H9 (cell line): ENCODE results near the gene PPARD. TPM values are rescaled to one million over a fixed set of nuclear protein-coding genes. Genes with fewer than 3 reads are reported as not detected.

Source experiments
- DNase-seq: peaks from one replicate; pipeline ENCODE4 v3.0.0-alpha.2; 2017
- H2AFZ ChIP-seq: one replicate; pipeline ENCODE4 v1.6.1; 2013; ENCODE audit warnings: mild to moderate bottlenecking, low read length, control low read depth, moderate library complexity
- H2AK5ac ChIP-seq: 2 replicates; pipeline ENCODE4 v1.6.1; 2013; ENCODE audit warnings: low read length, control low read depth, mixed read lengths; ENCODE audit not compliant: insufficient read length
- H2BK120ac ChIP-seq: one replicate; pipeline ENCODE4 v1.6.1; 2013; ENCODE audit warnings: low read depth, mild to moderate bottlenecking, low read length, control low read depth, inconsistent platforms; ENCODE audit not compliant: poor library complexity, severe bottlenecking
- H2BK12ac ChIP-seq: 2 replicates; pipeline ENCODE4 v1.6.1; 2013; ENCODE audit warnings: low read length, control low read depth, mixed read lengths, low read depth; ENCODE audit not compliant: insufficient read length
- H2BK15ac ChIP-seq: 2 replicates; pipeline ENCODE4 v1.6.1; 2013; ENCODE audit warnings: low read depth, low read length, control low read depth
- H2BK20ac ChIP-seq: one replicate; pipeline ENCODE4 v1.6.1; 2013; ENCODE audit warnings: low read depth, mild to moderate bottlenecking, low read length, control low read depth, inconsistent platforms; ENCODE audit not compliant: poor library complexity, severe bottlenecking
- H2BK5ac ChIP-seq: 2 replicates; pipeline ENCODE4 v1.6.1; 2013; ENCODE audit warnings: low read length, control low read depth, mixed read lengths; ENCODE audit not compliant: insufficient read length
- H3K14ac ChIP-seq: 2 replicates; pipeline ENCODE4 v1.6.1; 2013; ENCODE audit warnings: low read length, control low read depth; ENCODE audit not compliant: insufficient read depth
- H3K18ac ChIP-seq: 2 replicates; pipeline ENCODE4 v1.6.1; 2013; ENCODE audit warnings: low read depth, mild to moderate bottlenecking, mixed read lengths, low read length, control low read depth; ENCODE audit not compliant: insufficient read length
- H3K23ac ChIP-seq: 2 replicates; pipeline ENCODE4 v1.6.1; 2013; ENCODE audit warnings: low read length, control low read depth, mixed read lengths, low read depth; ENCODE audit not compliant: insufficient read length
- H3K23me2 ChIP-seq: 2 replicates; pipeline ENCODE4 v1.6.1; 2013; ENCODE audit warnings: low read depth, mild to moderate bottlenecking, mixed read lengths, low read length, control low read depth; ENCODE audit not compliant: insufficient read length, poor library complexity, severe bottlenecking
- H3K27ac ChIP-seq: 2 replicates; pipeline ENCODE4 v1.5.1; 2013; ENCODE audit warnings: low read length, control low read depth, mixed read lengths, low read depth; ENCODE audit not compliant: insufficient read length
- H3K27me3 ChIP-seq: 2 replicates; pipeline ENCODE4 v1.6.1; 2013; ENCODE audit warnings: low read length, control low read depth, inconsistent platforms; ENCODE audit not compliant: insufficient read depth
- H3K4ac ChIP-seq: 2 replicates; pipeline ENCODE4 v1.6.1; 2013; ENCODE audit warnings: low read depth, mild to moderate bottlenecking, control low read depth, inconsistent platforms, low read length, moderate library complexity
- H3K4me1 ChIP-seq: 2 replicates; pipeline ENCODE4 v1.6.1; 2013; ENCODE audit warnings: low read length, control low read depth, inconsistent platforms; ENCODE audit not compliant: insufficient read depth
- H3K4me2 ChIP-seq: 2 replicates; pipeline ENCODE4 v1.6.1; 2013; ENCODE audit warnings: low read length, control low read depth, mixed read lengths; ENCODE audit not compliant: insufficient read length, insufficient read depth
- H3K56ac ChIP-seq: 2 replicates; pipeline ENCODE4 v1.6.1; 2013; ENCODE audit warnings: low read depth, mild to moderate bottlenecking, mixed read lengths, low read length, control low read depth; ENCODE audit not compliant: insufficient read length
- H3K79me1 ChIP-seq: 2 replicates; pipeline ENCODE4 v1.6.1; 2013; ENCODE audit warnings: low read depth, mild to moderate bottlenecking, moderate library complexity, low read length, control low read depth, inconsistent platforms; ENCODE audit not compliant: insufficient read depth, poor library complexity, severe bottlenecking
- H3K79me2 ChIP-seq: 2 replicates; pipeline ENCODE4 v1.6.1; 2013; ENCODE audit warnings: low read length, control low read depth, inconsistent platforms; ENCODE audit not compliant: insufficient read depth
- H3K9ac ChIP-seq: 2 replicates; pipeline ENCODE4 v1.6.1; 2013; ENCODE audit warnings: low read length, control low read depth, mixed read lengths; ENCODE audit not compliant: insufficient read length; ENCODE audit errors: extremely low read depth
- H3K9me3 ChIP-seq: one replicate; pipeline ENCODE4 v1.6.1; 2013; ENCODE audit warnings: low read depth, low read length, inconsistent platforms; ENCODE audit not compliant: control insufficient read depth
- H3T11ph ChIP-seq: one replicate; pipeline ENCODE4 v1.6.1; 2013; ENCODE audit warnings: mild to moderate bottlenecking, low read length, control low read depth, inconsistent platforms
- H4K20me1 ChIP-seq: one replicate; pipeline ENCODE4 v1.6.1; 2013; ENCODE audit not compliant: control insufficient read depth, insufficient read length, insufficient read depth
- H4K5ac ChIP-seq: 2 replicates; pipeline ENCODE4 v1.6.1; 2013; ENCODE audit warnings: low read depth, mild to moderate bottlenecking, mixed read lengths, low read length, control low read depth; ENCODE audit not compliant: insufficient read length
- H4K8ac ChIP-seq: replicated peaks from 2 replicates; pipeline ENCODE4 v1.6.1; 2013; ENCODE audit warnings: low read length, control low read depth, mixed read lengths, low read depth; ENCODE audit not compliant: insufficient read length
- H4K91ac ChIP-seq: 2 replicates; pipeline ENCODE4 v1.6.1; 2013; ENCODE audit warnings: low read depth, mild to moderate bottlenecking, moderate library complexity, mixed read lengths, low read length, control low read depth; ENCODE audit not compliant: insufficient read length
- H3K27ac Mint-ChIP-seq, 3 experiments: 2 replicates in 2 of 3; 3 replicates in 1 of 3; pipeline ENCODE4 v1.8.0; 2020 to 2021; ENCODE audit warnings: mixed read lengths in 3 of 3, mild to moderate bottlenecking in 1 of 3, moderate library complexity in 1 of 3
- H3K27me3 Mint-ChIP-seq: 2 replicates; pipeline ENCODE4 v1.8.0; 2021; ENCODE audit warnings: low read depth, mild to moderate bottlenecking, moderate library complexity, mixed read lengths
- H3K36me3 Mint-ChIP-seq, 3 experiments: 2 replicates in 2 of 3; 3 replicates in 1 of 3; pipeline ENCODE4 v1.8.0; 2020 to 2021; ENCODE audit warnings: low read depth in 3 of 3, mixed read lengths in 3 of 3; ENCODE audit not compliant: insufficient read depth in 1 of 3
- H3K4me1 Mint-ChIP-seq, 2 experiments: 2 replicates each; pipeline ENCODE4 v1.8.0; 2020; ENCODE audit warnings: mixed read lengths in 2 of 2
- H3K4me3 Mint-ChIP-seq, 2 experiments: 2 replicates in 1 of 2; 3 replicates in 1 of 2; pipeline ENCODE4 v1.8.0; 2020 to 2021; ENCODE audit warnings: mild to moderate bottlenecking in 2 of 2, mixed read lengths in 2 of 2, moderate library complexity in 1 of 2
- H3K9me3 Mint-ChIP-seq, 2 experiments: 2 replicates in 1 of 2; 3 replicates in 1 of 2; pipeline ENCODE4 v1.8.0; 2020; ENCODE audit warnings: mild to moderate bottlenecking in 2 of 2, mixed read lengths in 2 of 2, moderate library complexity in 1 of 2
- WGBS: extraction: QIAGEN DNeasy Blood & Tissue Kit; methylation state at CpG from one replicate; pipeline ENCODE4 v1.1.7; 2013; ENCODE audit warnings: missing lambda C conversion rate, low lambda C conversion rate, mixed read lengths; ENCODE audit not compliant: insufficient read length; ENCODE audit errors: extremely low coverage; 5-methylcytosine and 5-hydroxymethylcytosine counted together
- total RNA-seq: library from RNA; stranded (reverse); gene quantifications from 2 replicates; pipeline ENCODE4 v1.2.1, GENCODE V29; 2021
- TF ChIP-seq, protein P1 (sequence below): fragments of 200-600 bp; sonication (generic); conservative IDR thresholded peaks from 3 replicates; pipeline ENCODE4 v1.8.0; 2021; ENCODE audit warnings: antibody characterized with exemption, mild to moderate bottlenecking

The PPARD gene
- total RNA-seq, 1 experiment from 2014 or later = 11.7 TPM

DNA sequence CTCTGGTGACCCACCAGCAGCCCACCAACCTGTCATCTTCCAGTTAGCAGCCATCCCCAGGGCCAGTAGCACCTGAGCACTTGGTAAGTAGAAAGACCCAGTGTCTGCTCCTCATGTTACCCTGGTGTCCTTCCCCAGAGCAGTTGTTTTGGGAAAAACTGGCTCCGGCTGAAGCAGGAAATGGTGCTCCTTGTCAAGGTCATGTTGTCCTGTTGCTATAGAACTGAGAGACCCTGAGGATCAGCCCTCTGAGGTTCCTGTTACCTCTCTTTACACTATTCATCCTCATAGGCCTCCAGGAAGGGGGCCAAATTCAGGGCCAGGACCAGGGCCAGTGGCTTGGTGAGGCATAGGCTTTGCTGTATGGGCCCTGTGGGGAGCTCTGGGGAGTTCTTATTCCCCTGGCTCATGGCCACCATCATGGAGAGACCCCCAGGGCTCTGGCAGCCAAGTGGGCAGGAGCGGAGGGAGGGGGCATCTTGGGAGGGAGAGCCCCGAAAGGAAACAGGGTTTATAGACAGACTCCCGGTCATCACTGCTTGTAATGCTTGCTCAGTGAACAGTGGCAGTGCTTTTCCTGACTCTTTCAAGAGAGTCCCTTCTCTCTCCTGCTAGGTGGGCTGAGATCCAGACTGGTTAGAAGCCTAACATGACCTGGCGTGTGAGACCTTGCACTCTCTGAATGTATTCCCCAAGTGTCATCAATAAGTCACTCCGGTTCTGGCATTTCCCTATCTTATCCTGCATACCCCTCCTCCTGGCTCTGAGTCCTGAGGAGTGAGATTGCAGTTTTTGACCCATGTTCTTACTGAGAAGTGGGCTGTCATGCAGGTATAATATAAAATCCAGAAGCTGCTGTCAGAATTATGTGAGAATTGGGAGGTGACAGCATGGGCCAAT, 50.7 kb downstream of the PPARD start:
- Histone ChIP-seq H3K4me2 (no peak overlapping the region), H3K4me1 (peaks cover 7% of the 10 kb centered on the region), H3K9ac (no peak overlapping the region), H2AFZ (no peak overlapping the region), H2BK15ac (no peak overlapping the region), H3K4ac (no peak overlapping the region), H2AK5ac (no peak overlapping the region), H3T11ph (no peak overlapping the region), H4K91ac (no peak overlapping the region), H2BK20ac (no peak overlapping the region), H4K8ac (no peak overlapping the region), H4K20me1 (no peaks in the 10 kb centered on the region), H3K56ac (no peak overlapping the region), H3K27me3 (no peaks in the 10 kb centered on the region), H3K9me3 (no peaks in the 10 kb centered on the region), H3K14ac (no peak overlapping the region), H3K23me2 (no peaks in the 10 kb centered on the region), H2BK120ac (no peak overlapping the region), H4K5ac (no peak overlapping the region), H3K18ac (no peak overlapping the region), H3K79me1 (no peaks in the 10 kb centered on the region), H2BK5ac (no peak overlapping the region), H2BK12ac (no peak overlapping the region), H3K79me2 (no peaks in the 10 kb centered on the region), H3K27ac (no peak overlapping the region), H3K23ac (no peak overlapping the region)
- WGBS = no CpG with 5 or more reads among the region's 6 CpGs
- peak overlapping the region in 1 of 3 experiments; percentile 72; a peak in 1 of 7 replicates for H3K27ac Mint-ChIP-seq
- no peak for DNase-seq
- TF ChIP-seq, protein P1, sequence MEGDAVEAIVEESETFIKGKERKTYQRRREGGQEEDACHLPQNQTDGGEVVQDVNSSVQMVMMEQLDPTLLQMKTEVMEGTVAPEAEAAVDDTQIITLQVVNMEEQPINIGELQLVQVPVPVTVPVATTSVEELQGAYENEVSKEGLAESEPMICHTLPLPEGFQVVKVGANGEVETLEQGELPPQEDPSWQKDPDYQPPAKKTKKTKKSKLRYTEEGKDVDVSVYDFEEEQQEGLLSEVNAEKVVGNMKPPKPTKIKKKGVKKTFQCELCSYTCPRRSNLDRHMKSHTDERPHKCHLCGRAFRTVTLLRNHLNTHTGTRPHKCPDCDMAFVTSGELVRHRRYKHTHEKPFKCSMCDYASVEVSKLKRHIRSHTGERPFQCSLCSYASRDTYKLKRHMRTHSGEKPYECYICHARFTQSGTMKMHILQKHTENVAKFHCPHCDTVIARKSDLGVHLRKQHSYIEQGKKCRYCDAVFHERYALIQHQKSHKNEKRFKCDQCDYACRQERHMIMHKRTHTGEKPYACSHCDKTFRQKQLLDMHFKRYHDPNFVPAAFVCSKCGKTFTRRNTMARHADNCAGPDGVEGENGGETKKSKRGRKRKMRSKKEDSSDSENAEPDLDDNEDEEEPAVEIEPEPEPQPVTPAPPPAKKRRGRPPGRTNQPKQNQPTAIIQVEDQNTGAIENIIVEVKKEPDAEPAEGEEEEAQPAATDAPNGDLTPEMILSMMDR = no peak
- H3K27me3 Mint-ChIP-seq = no peaks in the 10 kb centered on the region; the same call in 1 of the 2 replicates
- no peaks in the 10 kb centered on the region; a peak in 1 of 5 replicates for H3K9me3 Mint-ChIP-seq
- peaks cover 13 to 15% of the 10 kb centered on the region in 2 experiments for H3K4me1 Mint-ChIP-seq
- peaks cover 4 to 8% (median 5%) of the 10 kb centered on the region in 3 experiments; a peak in 4 of 7 replicates for H3K36me3 Mint-ChIP-seq
- H3K4me3 Mint-ChIP-seq = no peak overlapping the region
